Sigmoid colon (tissue), 7 donors: ENCODE data around the gene IMMP2L. TPM values are rescaled to one million over a fixed set of nuclear protein-coding genes. Genes with fewer than 3 reads are reported as not detected.

Experiments
- DNase-seq: peaks from one replicate; pipeline ENCODE4 v3.0.0-alpha.2; 2019
- H3K27ac ChIP-seq, 4 donors: fragments of 200-600 bp; sonication (generic); one replicate each; pipeline ENCODE4 v1.5.1; 2016 to 2019; ENCODE audit warnings: mild to moderate bottlenecking in 1 of 4
- H3K27me3 ChIP-seq, 3 donors: fragments of 200-600 bp; sonication (generic); one replicate each; pipeline ENCODE4 v1.5.1; 2019; ENCODE audit warnings: mild to moderate bottlenecking in 1 of 3
- H3K36me3 ChIP-seq, 4 donors: fragments of 200-600 bp; sonication (generic); one replicate each; pipeline ENCODE4 v1.5.1; 2016 to 2019
- H3K4me1 ChIP-seq, 4 donors: fragments of 200-600 bp; sonication (generic); one replicate each; pipeline ENCODE4 v1.5.1; 2017 to 2019
- H3K4me3 ChIP-seq, 4 donors: fragments of 200-600 bp; sonication (generic); one replicate each; pipeline ENCODE4 v1.5.1; 2017 to 2019; ENCODE audit warnings: mild to moderate bottlenecking in 2 of 4, moderate library complexity in 1 of 4
- H3K9me3 ChIP-seq, 4 donors: fragments of 200-600 bp in 3 of 4; sonication (generic) in 3 of 4; one replicate each; pipeline versions ENCODE4 v1.5.1 to v1.6.1; 2013 to 2019
- CTCF ChIP-seq, 4 experiments: fragments of 450-650 bp in 3 of 4; fragments of 200-600 bp in 1 of 4; IDR thresholded peaks; one replicate each; pipeline ENCODE4 v1.5.1; 2016 to 2019; ENCODE audit warnings: antibody characterized with exemption in 4 of 4, mild to moderate bottlenecking in 3 of 4, moderate library complexity in 2 of 4
- EP300 ChIP-seq, 4 donors: sonication (generic); formaldehyde crosslinking; IDR thresholded peaks; one replicate each; pipeline ENCODE4 v1.6.1; 2017; ENCODE audit warnings: antibody characterized with exemption in 4 of 4
- POLR2A ChIP-seq, 2 donors: fragments of 450-650 bp; IDR thresholded peaks; one replicate each; pipeline ENCODE4 v1.6.1; 2016; ENCODE audit warnings: antibody characterized with exemption in 2 of 2, mild to moderate bottlenecking in 2 of 2, moderate library complexity in 2 of 2
- POLR2AphosphoS5 ChIP-seq, 4 donors: sonication (generic); formaldehyde crosslinking; IDR thresholded peaks; one replicate each; pipeline ENCODE4 v1.6.1; 2017; ENCODE audit warnings: antibody characterized with exemption in 4 of 4
- WGBS, 2 donors: extraction: QIAGEN DNeasy Blood & Tissue Kit; methylation state at CpG; one replicate each; pipeline ENCODE4 v1.1.7; 2013; 5-methylcytosine and 5-hydroxymethylcytosine counted together
- intact Hi-C: fragments of 100-400 bp; cut with DNase I; formaldehyde crosslinking; loops from one replicate; pipeline ENCODE4 v1.15.1; 2023
- polyA plus RNA-seq, 3 donors: library from polyadenylated mRNA; stranded (reverse); fragments of 200-250 nt; gene quantifications; one replicate each; pipeline ENCODE4 v1.2.3, GENCODE V29; 2013
- total RNA-seq, 4 donors: library from RNA; depleted of rRNA; stranded (reverse); fragments of >200 nt; gene quantifications; one replicate each; pipeline ENCODE4 v1.1.0, GENCODE V29; 2016
- donor health status: healthy with polysubstance abuse.
- donor health status: Bipolar disorder and iron deficiency.
- donor health status: healthy.

IMMP2L gene
- total and polyA plus RNA-seq, 7 donors = 2.5 to 57.9 (median 18.5) TPM

- DNase-seq = no peak
- no peak overlapping the region for H3K27ac ChIP-seq
- intact Hi-C loops = no loop called here
- no peaks in the 10 kb centered on the region for H3K9me3 ChIP-seq
- H3K4me1 ChIP-seq = peaks cover 0 to 12% (median 9%) of the 10 kb centered on the region in 4 donors
- H3K36me3 ChIP-seq = no peaks in the 10 kb centered on the region
- no peak for TF ChIP-seq POLR2AphosphoS5 (IDR thresholded peaks at IDR 0.05)
- WGBS, 2 donors = 62 to 83% methylated on average over 1 of the region's 1 CpG
- no peak overlapping the region for H3K4me3 ChIP-seq
- H3K27me3 ChIP-seq = no peaks in the 10 kb centered on the region
Measured at GRCh38 chr7:111029141-111029572, 533.1 kb downstream of the IMMP2L start.

- intact Hi-C loops = no loop called here
- Histone ChIP-seq H3K9me3 (no peaks in the 10 kb centered on the region), H3K27me3 (no peaks in the 10 kb centered on the region), H3K4me3 (no peak overlapping the region), H3K4me1 (peaks cover 0 to 12% (median 9%) of the 10 kb centered on the region in 4 donors), H3K36me3 (no peaks in the 10 kb centered on the region), H3K27ac (no peak overlapping the region)
- no peak for DNase-seq
- TF ChIP-seq EP300 (IDR thresholded peaks at IDR 0.05) (no peak), POLR2AphosphoS5 (IDR thresholded peaks at IDR 0.05) (no peak), CTCF (IDR thresholded peaks at IDR 0.05) (no peak)
- 85 to 86% methylated on average over 4 of the region's 4 CpGs for WGBS, 2 donors
Measured at GRCh38 chr7:111027396-111027795, 534.9 kb downstream of the IMMP2L start.

- DNase-seq = no peak
- no peaks in the 10 kb centered on the region for H3K9me3 ChIP-seq
- H3K27me3 ChIP-seq = no peaks in the 10 kb centered on the region
- no peak overlapping the region for H3K27ac ChIP-seq
- 71 to 82% methylated on average over 2 of the region's 2 CpGs for WGBS, 2 donors
- no peak overlapping the region for H3K4me3 ChIP-seq
- H3K36me3 ChIP-seq = no peaks in the 10 kb centered on the region
- no peak for TF ChIP-seq CTCF (IDR thresholded peaks at IDR 0.05)
- no peak for TF ChIP-seq POLR2A (IDR thresholded peaks at IDR 0.05)
- no peak for TF ChIP-seq POLR2AphosphoS5 (IDR thresholded peaks at IDR 0.05)
- no peak for TF ChIP-seq EP300 (IDR thresholded peaks at IDR 0.05)
- intact Hi-C loops = no loop called here
- H3K4me1 ChIP-seq = peaks cover 0 to 12% (median 9%) of the 10 kb centered on the region in 4 donors
Measured at GRCh38 chr7:111026806-111027205, 535.5 kb downstream of the IMMP2L start.

- 86 to 89% methylated on average over 4 of the region's 4 CpGs for WGBS, 2 donors
- no peaks in the 10 kb centered on the region for H3K27me3 ChIP-seq
- intact Hi-C loops = no loop called here
- peaks cover 0 to 12% (median 9%) of the 10 kb centered on the region in 4 donors for H3K4me1 ChIP-seq
- no peak overlapping the region for H3K27ac ChIP-seq
- H3K36me3 ChIP-seq = no peaks in the 10 kb centered on the region
- TF ChIP-seq EP300 (IDR thresholded peaks at IDR 0.05) (no peak), CTCF (IDR thresholded peaks at IDR 0.05) (no peak), POLR2AphosphoS5 (IDR thresholded peaks at IDR 0.05) (no peak), POLR2A (IDR thresholded peaks at IDR 0.05) (no peak)
- no peaks in the 10 kb centered on the region for H3K9me3 ChIP-seq
- no peak overlapping the region for H3K4me3 ChIP-seq
- no peak for DNase-seq
Measured at GRCh38 chr7:111026343-111026742, 535.9 kb downstream of the IMMP2L start.

- DNase-seq = no peak
- Histone ChIP-seq H3K9me3 (no peaks in the 10 kb centered on the region), H3K4me1 (peaks cover 0 to 9% (median 6%) of the 10 kb centered on the region in 4 donors), H3K4me3 (no peak overlapping the region), H3K27ac (no peak overlapping the region), H3K36me3 (no peaks in the 10 kb centered on the region), H3K27me3 (no peaks in the 10 kb centered on the region)
- no peak for TF ChIP-seq POLR2AphosphoS5 (IDR thresholded peaks at IDR 0.05)
- no peak for TF ChIP-seq CTCF (IDR thresholded peaks at IDR 0.05)
- no peak for TF ChIP-seq POLR2A (IDR thresholded peaks at IDR 0.05)
- TF ChIP-seq EP300 (IDR thresholded peaks at IDR 0.05) = no peak
- 23 to 52% methylated on average over 1 of the region's 1 CpG for WGBS, 2 donors
- intact Hi-C loops = no loop called here
Measured at GRCh38 chr7:111025006-111025405, 537.3 kb downstream of the IMMP2L start.
